Osteoblast (primary cell): Measurements from ENCODE around the gene GPRIN1. TPM values are rescaled to one million over a fixed set of nuclear protein-coding genes. Genes with fewer than 3 reads are reported as not detected.

ENCODE experiments used
- DNase-seq: peaks from one replicate; pipeline ENCODE4 v3.0.0; 2011; ENCODE audit warnings: low spot score, mixed read lengths; ENCODE audit not compliant: insufficient read length; ENCODE audit errors: missing footprints
- H2AFZ ChIP-seq: 2 replicates; pipeline ENCODE4 v1.6.0; 2011; ENCODE audit warnings: mild to moderate bottlenecking, low read length
- H3K27ac ChIP-seq: 2 replicates; pipeline ENCODE4 v1.5.1; 2011; ENCODE audit warnings: mild to moderate bottlenecking, low read depth, low read length, moderate library complexity
- H3K27me3 ChIP-seq: 2 replicates; pipeline ENCODE4 v1.6.0; 2012; ENCODE audit warnings: mild to moderate bottlenecking, control low read depth, inconsistent platforms, low read length, moderate library complexity; ENCODE audit not compliant: insufficient read depth
- H3K36me3 ChIP-seq: 2 replicates; pipeline ENCODE4 v1.5.1; 2011; ENCODE audit warnings: mild to moderate bottlenecking, low read length, control low read depth, moderate library complexity; ENCODE audit not compliant: insufficient read depth
- H3K4me1 ChIP-seq: 2 replicates; pipeline ENCODE4 v1.5.1; 2011; ENCODE audit warnings: mild to moderate bottlenecking, low read length, control low read depth, moderate library complexity; ENCODE audit not compliant: insufficient read depth
- H3K4me2 ChIP-seq: 2 replicates; pipeline ENCODE4 v1.6.0; 2011; ENCODE audit warnings: mild to moderate bottlenecking, low read length; ENCODE audit not compliant: insufficient read depth
- H3K4me3 ChIP-seq: fragments of 200-600 bp; sonication (generic); 3 replicates; pipeline ENCODE4 v1.5.1; 2012; ENCODE audit warnings: mild to moderate bottlenecking, low read length, inconsistent platforms; ENCODE audit not compliant: insufficient read depth
- H3K79me2 ChIP-seq: 2 replicates; pipeline ENCODE4 v1.6.0; 2012; ENCODE audit warnings: mild to moderate bottlenecking, low read length, control low read depth, inconsistent platforms; ENCODE audit not compliant: insufficient read depth
- H3K9me3 ChIP-seq: 2 replicates; pipeline ENCODE4 v1.5.1; 2011; ENCODE audit warnings: low read depth, low read length, control low read depth
- H4K20me1 ChIP-seq: 2 replicates; pipeline ENCODE4 v1.6.0; 2012; ENCODE audit warnings: mild to moderate bottlenecking, low read length, control low read depth; ENCODE audit not compliant: insufficient read depth
- total RNA-seq: library from RNA; depleted of rRNA; stranded (reverse); fragments of >200 nt; gene quantifications from 2 replicates; pipeline ENCODE4 v1.2.3, GENCODE V29; 2012
- TF ChIP-seq, protein P1 (sequence below): IDR thresholded peaks from 2 replicates; pipeline ENCODE4 v1.5.1; 2011; ENCODE audit warnings: mild to moderate bottlenecking, low read depth, low read length, moderate library complexity; ENCODE audit errors: extremely low read depth

The GPRIN1 gene
- total RNA-seq, 1 donor = 1.8 TPM

GRCh38 chr5:176562189-176562588 is 47.8 kb downstream of the GPRIN1 start:
- H3K36me3 ChIP-seq = no peaks in the 10 kb centered on the region
- H3K79me2 ChIP-seq = no peaks in the 10 kb centered on the region
- no peak overlapping the region for H3K4me3 ChIP-seq
- H4K20me1 ChIP-seq = no peaks in the 10 kb centered on the region
- H3K27me3 ChIP-seq = peaks cover 6% of the 10 kb centered on the region
- H3K4me1 ChIP-seq = no peaks in the 10 kb centered on the region
- no peak for DNase-seq
- no peaks in the 10 kb centered on the region for H3K9me3 ChIP-seq
- TF ChIP-seq, protein P1, sequence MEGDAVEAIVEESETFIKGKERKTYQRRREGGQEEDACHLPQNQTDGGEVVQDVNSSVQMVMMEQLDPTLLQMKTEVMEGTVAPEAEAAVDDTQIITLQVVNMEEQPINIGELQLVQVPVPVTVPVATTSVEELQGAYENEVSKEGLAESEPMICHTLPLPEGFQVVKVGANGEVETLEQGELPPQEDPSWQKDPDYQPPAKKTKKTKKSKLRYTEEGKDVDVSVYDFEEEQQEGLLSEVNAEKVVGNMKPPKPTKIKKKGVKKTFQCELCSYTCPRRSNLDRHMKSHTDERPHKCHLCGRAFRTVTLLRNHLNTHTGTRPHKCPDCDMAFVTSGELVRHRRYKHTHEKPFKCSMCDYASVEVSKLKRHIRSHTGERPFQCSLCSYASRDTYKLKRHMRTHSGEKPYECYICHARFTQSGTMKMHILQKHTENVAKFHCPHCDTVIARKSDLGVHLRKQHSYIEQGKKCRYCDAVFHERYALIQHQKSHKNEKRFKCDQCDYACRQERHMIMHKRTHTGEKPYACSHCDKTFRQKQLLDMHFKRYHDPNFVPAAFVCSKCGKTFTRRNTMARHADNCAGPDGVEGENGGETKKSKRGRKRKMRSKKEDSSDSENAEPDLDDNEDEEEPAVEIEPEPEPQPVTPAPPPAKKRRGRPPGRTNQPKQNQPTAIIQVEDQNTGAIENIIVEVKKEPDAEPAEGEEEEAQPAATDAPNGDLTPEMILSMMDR = no peak
- H2AFZ ChIP-seq = no peak overlapping the region
- H3K4me2 ChIP-seq = no peak overlapping the region
- no peak overlapping the region for H3K27ac ChIP-seq

DNA sequence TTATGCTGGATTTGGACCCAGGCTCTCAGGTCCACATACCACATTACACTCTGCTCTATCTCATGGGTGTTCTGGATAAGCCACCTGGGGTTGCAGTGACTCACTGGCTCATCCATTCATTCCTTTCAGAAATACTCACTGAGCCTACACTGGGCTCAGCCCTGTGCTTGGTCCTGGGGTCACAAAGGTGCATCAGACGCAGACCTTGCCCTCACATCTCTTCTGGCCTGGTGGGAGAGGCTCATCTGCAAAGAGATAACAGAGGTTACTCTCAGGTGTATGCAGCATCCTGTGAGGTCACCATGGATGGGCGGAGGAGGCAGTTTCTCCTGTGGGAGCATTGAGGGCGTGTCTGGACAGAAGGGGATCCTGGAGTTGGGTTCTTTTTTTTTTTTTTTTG is 48.7 kb downstream of the GPRIN1 start:
- no peaks in the 10 kb centered on the region for H3K79me2 ChIP-seq
- H3K27ac ChIP-seq = no peak overlapping the region
- H3K4me3 ChIP-seq = no peak overlapping the region
- H3K4me2 ChIP-seq = no peak overlapping the region
- no peak overlapping the region for H2AFZ ChIP-seq
- peaks cover 6% of the 10 kb centered on the region for H3K27me3 ChIP-seq
- no peaks in the 10 kb centered on the region for H3K9me3 ChIP-seq
- H4K20me1 ChIP-seq = no peaks in the 10 kb centered on the region
- no peak for DNase-seq
- TF ChIP-seq, protein P1 = no peak
- H3K4me1 ChIP-seq = no peaks in the 10 kb centered on the region
- no peaks in the 10 kb centered on the region for H3K36me3 ChIP-seq

GRCh38 chr5:176560364-176560763 is 49.6 kb downstream of the GPRIN1 start:
- peaks cover 6% of the 10 kb centered on the region for H3K27me3 ChIP-seq
- no peaks in the 10 kb centered on the region for H3K79me2 ChIP-seq
- no peak overlapping the region for H3K4me2 ChIP-seq
- H4K20me1 ChIP-seq = no peaks in the 10 kb centered on the region
- TF ChIP-seq, protein P1 = no peak
- H3K4me3 ChIP-seq = no peak overlapping the region
- no peaks in the 10 kb centered on the region for H3K36me3 ChIP-seq
- H2AFZ ChIP-seq = no peak overlapping the region
- no peaks in the 10 kb centered on the region for H3K4me1 ChIP-seq
- DNase-seq = no peak
- H3K27ac ChIP-seq = no peak overlapping the region
- no peaks in the 10 kb centered on the region for H3K9me3 ChIP-seq

DNA sequence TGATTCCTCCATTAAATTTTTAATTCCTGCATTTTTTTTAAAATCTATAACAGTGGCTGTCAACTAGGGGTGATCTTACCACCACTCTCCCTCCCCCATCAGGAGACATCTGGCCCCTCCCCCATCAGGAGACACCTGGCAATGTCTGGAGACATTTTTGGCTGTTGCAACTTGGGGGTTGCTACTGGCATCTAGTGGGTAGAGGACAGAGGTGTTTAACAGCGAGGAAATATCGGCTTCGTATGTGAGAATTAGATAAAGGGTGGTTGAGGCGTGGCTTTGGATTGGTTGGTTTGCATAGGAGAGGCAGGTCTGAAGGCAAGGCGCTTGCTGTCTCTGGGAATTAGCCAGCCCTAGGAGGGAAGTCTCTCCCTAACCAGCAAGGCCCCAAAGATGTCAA is 50.3 kb downstream of the GPRIN1 start:
- Histone ChIP-seq H3K4me3 (no peak overlapping the region), H3K4me2 (no peak overlapping the region), H3K27me3 (peaks cover 6% of the 10 kb centered on the region), H3K4me1 (no peaks in the 10 kb centered on the region), H3K9me3 (no peaks in the 10 kb centered on the region), H4K20me1 (no peaks in the 10 kb centered on the region), H3K36me3 (no peaks in the 10 kb centered on the region), H2AFZ (no peak overlapping the region), H3K27ac (no peak overlapping the region), H3K79me2 (no peaks in the 10 kb centered on the region)
- TF ChIP-seq, protein P1 = no peak
- DNase-seq = no peak
